MG63 (cell line): ENCODE measurements around the gene GPR55. TPM values are rescaled to one million over a fixed set of nuclear protein-coding genes. Genes with fewer than 3 reads are reported as not detected.

Experiments
- DNase-seq: peaks from one replicate; pipeline ENCODE4 v3.0.0-alpha.2; 2020
- H3K27me3 ChIP-seq: fragments of 250-450 bp; sonication (Bioruptor Pico); 2 replicates; pipeline ENCODE4 v1.5.1; 2020; ENCODE audit warnings: mild to moderate bottlenecking, moderate library complexity
- H3K36me3 ChIP-seq: fragments of 250-450 bp; sonication (Bioruptor Pico); 2 replicates; pipeline ENCODE4 v1.5.1; 2020; ENCODE audit warnings: mild to moderate bottlenecking, moderate library complexity
- H3K4me3 ChIP-seq: fragments of 250-450 bp; sonication (Bioruptor Pico); 2 replicates; pipeline ENCODE4 v1.5.1; 2020; ENCODE audit warnings: mild to moderate bottlenecking, moderate library complexity
- H3K9me3 ChIP-seq: fragments of 250-450 bp; sonication (Bioruptor Pico); 2 replicates; pipeline ENCODE4 v1.5.1; 2020; ENCODE audit warnings: mild to moderate bottlenecking, moderate library complexity
- total RNA-seq: library from RNA; depleted of rRNA; stranded (reverse); fragments of >200 nt; shearing (Covaris generic); gene quantifications from 2 replicates; pipeline ENCODE4 v1.2.3, GENCODE V29; 2014; ENCODE audit warnings: low replicate concordance

GPR55 gene
- total RNA-seq, 1 experiment from 2014 or later, result not detected

DNA sequence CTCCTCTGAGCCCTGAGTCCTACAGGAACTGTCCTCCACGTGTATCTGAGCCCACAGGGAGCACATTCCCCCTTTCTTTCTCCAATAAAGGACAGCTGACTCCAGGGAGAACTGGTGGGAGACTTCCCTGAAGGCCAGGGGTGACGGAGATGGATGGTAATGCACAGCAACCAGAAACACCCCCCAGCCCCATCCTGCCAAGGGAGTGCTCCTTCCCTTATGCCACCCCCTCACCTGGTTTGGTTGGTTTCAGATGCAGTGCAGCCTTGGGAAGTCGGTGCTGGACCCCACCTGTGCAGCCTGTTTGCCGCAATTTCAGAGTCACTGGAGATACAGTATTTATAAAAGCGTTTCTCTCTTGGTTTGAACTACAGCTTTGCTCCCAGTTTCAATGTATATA is 24.0 kb downstream of the GPR55 start:
- no peak overlapping the region for H3K4me3 ChIP-seq
- no peaks in the 10 kb centered on the region for H3K36me3 ChIP-seq
- H3K27me3 ChIP-seq, result peaks cover 6% of the 10 kb centered on the region; the same call in 1 of the 2 replicates
- DNase-seq, result no peak
- no peaks in the 10 kb centered on the region for H3K9me3 ChIP-seq

DNA sequence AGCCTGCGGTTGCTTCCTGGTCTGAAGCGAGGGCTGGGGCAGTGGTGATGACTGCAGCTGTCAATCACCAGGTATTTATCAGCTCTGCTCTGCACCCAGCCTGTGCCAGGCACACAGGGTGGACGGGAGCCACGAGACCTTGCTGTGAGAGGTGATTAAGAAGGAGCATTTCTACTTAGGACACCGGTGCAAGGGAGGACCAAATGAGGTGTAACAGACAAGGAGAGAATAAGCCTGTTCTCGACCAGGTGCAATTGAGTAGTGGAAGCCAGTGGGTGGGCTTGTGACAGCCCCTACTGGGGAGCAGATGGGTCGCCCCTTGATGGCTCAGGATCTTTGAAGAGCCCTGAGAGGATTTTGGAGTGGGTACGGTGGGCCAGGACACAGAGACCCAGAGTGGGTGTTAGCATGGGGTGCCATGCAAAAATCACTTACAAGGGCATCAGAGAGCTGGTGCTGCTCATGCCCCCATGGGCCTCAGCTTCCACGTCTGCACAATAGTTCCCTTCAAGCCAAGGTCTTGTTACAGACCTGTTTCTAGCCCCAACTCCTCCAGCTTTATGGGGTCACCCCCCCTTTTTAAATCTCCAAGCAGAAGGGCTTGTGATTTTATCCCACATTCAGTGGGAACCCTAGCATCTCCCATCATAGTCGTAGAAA is 24.6 kb downstream of the GPR55 start:
- H3K9me3 ChIP-seq, result no peaks in the 10 kb centered on the region
- no peak overlapping the region for H3K4me3 ChIP-seq
- DNase-seq, result no peak
- peaks cover 6% of the 10 kb centered on the region; the same call in 1 of the 2 replicates for H3K27me3 ChIP-seq
- no peaks in the 10 kb centered on the region for H3K36me3 ChIP-seq

DNA sequence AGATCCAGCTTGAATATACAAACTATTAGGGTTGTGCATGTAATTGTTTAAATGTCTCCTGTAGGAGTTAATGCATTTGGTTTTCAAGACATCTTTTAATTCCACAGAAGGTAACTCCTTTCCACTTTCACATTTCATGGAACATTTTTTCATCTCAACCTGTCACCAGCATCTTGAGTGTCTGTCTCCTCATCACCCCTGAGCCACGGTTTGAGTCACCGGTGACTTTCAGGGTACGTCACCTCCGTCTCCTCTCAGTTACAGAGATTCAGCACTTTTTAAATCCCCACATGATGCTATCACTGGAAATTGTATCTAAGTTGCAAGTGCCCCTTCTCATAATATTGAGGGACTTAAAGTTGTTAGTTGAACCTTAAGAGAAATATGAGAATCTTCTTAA is 25.3 kb downstream of the GPR55 start:
- Histone ChIP-seq H3K4me3 (no peak overlapping the region), H3K27me3 (peaks cover 6% of the 10 kb centered on the region; the same call in 1 of the 2 replicates), H3K36me3 (no peaks in the 10 kb centered on the region), H3K9me3 (no peaks in the 10 kb centered on the region)
- DNase-seq, result no peak

DNA sequence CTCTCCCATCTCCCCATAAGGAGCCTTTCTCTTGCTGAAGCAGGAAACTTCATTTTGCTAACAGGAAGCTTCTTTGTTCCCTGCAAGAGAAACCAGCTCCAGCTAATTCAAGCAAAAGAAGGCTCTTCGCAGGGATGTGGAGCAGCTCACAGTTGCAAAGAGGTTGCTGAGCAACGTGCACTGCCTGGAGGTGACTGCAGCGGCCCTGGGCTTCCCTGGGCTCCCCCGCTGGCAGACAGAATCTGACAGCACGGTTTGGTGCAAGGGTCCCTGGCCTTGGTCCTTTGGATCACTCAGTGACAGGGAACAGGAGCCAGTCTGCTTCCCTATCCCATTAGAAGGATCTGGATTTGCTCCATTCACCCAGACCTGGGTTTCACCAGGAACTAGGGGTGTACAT is 25.8 kb downstream of the GPR55 start:
- no peak for DNase-seq
- Histone ChIP-seq H3K9me3 (no peaks in the 10 kb centered on the region), H3K36me3 (no peaks in the 10 kb centered on the region), H3K4me3 (no peak overlapping the region), H3K27me3 (peaks cover 6% of the 10 kb centered on the region; the same call in 1 of the 2 replicates)

DNA sequence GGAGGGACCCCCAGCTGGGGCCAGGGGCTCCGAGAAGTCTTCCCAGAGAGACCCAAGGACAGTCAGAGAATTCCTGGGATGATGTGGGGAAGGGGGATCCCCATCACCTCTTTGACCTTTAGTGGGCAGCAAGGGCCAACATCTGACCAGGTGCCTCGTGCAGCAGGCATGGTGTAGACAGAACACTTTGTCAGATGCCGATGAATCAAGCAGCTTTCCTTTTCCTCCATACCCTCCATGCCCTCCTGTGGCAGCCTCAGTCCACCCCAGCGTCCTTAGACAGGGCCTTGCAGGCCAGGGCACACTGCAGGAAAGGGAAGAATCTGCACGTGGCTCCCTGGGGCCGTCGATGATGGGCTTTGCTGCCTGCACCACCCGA is 26.3 kb downstream of the GPR55 start:
- H3K9me3 ChIP-seq, result no peaks in the 10 kb centered on the region
- H3K4me3 ChIP-seq, result no peak overlapping the region
- no peak for DNase-seq
- H3K27me3 ChIP-seq, result peaks cover 6% of the 10 kb centered on the region; the same call in 1 of the 2 replicates
- H3K36me3 ChIP-seq, result no peaks in the 10 kb centered on the region

DNA sequence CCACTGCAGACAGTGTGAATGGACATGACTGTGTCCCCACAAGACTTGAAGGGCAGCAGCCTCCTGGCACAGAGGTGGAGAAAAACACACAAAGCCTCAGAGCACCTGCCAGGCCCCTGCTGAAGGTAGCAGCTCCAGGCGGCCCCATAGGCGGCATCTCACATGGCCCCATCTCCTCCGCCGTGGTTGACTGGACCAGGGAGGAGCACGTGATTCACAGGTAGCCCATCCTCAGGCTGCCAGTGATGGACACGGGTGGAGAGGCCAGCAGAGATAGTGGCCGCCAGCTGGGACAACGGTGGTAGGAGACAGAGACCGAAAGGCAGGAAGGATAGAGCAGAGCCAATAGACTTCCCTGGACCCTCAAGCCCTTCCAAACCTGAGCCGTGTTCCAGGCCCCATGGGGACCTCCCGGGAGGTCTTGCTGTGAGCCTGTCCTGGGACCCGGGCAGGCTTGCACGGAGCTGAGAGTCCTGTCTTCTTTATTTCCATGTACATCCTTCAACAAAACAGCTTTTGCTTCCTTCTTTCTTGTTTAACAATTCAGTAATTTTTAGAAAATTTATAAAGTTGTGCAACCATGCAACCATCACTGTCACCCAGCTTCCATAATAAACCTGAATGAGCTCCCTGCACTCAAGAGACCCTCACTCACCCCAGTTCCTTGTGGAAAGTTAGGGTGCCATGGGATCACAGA is 26.9 kb downstream of the GPR55 start:
- Histone ChIP-seq H3K4me3 (no peak overlapping the region), H3K27me3 (peaks cover 6% of the 10 kb centered on the region; the same call in 1 of the 2 replicates), H3K36me3 (no peaks in the 10 kb centered on the region), H3K9me3 (no peaks in the 10 kb centered on the region)
- no peak for DNase-seq

DNA sequence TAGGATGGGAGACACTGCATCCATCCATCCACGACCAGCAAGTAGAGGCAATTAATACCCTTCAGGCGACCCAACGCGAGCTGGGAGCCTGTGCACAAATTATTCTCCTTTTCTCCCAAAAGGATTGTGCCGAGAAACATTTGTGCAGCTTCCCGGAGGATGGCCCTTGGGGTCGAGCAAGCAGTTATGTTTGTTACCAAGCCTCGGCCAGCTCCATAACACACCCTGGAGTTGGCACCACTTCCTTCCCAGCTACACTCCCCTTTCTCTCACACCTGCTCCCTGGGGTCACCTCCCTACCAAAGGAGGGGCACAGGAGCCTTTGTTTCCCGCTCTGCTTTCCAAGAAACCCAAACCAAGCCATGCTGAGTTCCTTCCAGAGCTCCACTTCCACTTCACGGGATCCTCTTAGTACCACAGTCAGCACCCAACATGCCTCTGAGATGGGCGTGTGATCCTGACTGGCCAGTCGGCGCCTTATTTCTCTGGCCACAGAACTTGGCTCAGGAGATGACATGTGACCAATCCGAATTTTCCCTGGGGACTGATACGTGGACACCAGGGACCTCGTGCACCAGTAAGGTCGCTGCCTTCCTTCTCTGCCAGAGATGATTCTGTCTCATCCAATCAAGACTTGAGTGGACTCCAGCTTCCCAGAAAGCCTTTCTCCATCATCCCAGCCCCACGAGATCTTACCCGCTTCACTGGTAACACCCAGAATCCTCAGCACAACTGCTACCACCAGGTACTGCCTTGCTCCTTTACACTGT is 28.5 kb downstream of the GPR55 start:
- Histone ChIP-seq H3K4me3 (no peak overlapping the region), H3K9me3 (no peaks in the 10 kb centered on the region), H3K27me3 (peaks cover 3% of the 10 kb centered on the region; the same call in 1 of the 2 replicates), H3K36me3 (no peaks in the 10 kb centered on the region)
- DNase-seq, result no peak

DNA sequence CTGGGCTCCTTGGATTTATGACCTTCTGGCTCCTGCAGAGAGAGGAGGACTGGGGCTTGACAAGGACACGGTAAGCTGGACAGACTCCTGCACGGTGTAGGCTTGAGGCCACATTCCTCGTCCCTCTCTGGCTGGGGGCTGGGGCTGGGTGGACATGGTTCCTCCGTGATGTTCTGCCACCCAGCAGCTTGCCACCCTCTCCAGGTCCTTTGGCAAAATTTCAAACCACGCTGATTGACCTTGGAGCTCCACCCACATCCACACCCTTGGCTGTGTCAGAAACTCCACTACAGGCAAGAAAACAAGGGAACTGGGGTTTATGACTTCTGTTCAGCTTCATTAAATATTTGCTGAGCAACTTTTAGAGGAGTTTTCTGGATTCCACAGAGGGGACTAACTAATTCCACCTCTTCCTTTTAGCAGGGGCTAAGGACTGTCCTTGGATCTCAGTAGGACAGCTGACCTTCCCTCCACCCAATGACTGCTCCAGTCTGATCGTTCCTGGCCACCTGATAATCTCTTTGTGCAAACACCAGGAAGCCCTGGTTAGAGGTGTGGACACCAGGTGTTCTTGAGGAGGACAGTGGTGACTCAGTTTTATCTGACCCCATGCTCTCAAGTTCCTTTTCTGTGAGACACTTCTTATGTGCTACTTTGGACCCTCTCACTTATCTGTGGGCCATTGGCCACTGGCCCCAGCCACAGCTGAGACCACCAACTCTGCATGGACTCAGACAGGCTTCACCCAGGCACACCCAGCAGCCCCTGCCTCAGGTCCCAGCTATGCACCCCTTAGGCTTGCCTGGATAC is 29.3 kb downstream of the GPR55 start:
- H3K9me3 ChIP-seq, result no peaks in the 10 kb centered on the region
- DNase-seq, result no peak
- no peaks in the 10 kb centered on the region; the same call in 1 of the 2 replicates for H3K27me3 ChIP-seq
- no peaks in the 10 kb centered on the region for H3K36me3 ChIP-seq
- H3K4me3 ChIP-seq, result no peak overlapping the region

DNA sequence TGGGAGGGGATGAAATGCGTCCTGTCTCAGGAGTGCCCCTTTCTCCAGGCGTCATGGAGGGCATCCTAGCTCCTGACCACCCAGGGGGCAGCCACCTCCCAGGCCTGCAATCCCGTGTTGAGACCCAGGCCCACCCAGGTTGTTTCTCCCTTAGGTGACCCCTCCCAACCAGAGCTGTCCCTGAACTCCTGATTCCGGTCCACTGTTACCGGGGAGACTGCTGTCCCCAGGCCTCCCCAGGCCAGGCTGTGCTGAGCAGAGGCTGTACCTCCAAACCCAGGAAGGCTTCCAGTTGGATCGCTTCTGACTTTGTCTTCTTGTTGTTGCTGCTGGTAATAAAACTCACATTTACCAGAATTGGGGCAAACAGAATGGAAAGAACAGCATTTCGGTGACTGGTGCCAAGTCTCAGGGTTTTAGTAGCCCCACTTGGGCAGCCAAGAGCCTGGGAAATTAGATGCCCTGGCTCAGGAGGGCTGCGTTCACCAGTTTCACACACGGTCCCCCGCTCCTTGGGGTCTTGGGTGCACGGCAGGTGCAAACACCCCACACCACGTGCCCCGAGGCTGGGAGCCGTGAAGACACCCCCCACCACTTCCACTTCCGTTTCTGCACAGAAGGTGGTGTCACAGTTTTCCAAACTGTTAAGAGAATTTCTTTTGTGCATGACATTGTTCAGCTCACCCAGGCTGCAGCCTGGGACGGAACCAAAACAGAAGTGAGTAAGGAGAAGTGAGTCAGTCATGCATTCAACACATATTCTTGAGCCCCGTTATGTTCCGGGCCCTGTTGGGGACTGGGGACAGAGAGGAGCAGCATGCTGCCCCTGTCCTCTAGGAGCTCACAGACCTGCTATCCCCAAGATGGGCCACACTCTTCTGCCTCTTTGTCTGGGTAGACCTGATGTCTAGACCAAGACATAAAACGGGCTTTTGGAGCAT is 30.9 kb downstream of the GPR55 start:
- no peaks in the 10 kb centered on the region for H3K9me3 ChIP-seq
- no peak overlapping the region for H3K4me3 ChIP-seq
- peaks cover 3% of the 10 kb centered on the region; the same call in 1 of the 2 replicates for H3K27me3 ChIP-seq
- no peaks in the 10 kb centered on the region for H3K36me3 ChIP-seq
- DNase-seq, result no peak

DNA sequence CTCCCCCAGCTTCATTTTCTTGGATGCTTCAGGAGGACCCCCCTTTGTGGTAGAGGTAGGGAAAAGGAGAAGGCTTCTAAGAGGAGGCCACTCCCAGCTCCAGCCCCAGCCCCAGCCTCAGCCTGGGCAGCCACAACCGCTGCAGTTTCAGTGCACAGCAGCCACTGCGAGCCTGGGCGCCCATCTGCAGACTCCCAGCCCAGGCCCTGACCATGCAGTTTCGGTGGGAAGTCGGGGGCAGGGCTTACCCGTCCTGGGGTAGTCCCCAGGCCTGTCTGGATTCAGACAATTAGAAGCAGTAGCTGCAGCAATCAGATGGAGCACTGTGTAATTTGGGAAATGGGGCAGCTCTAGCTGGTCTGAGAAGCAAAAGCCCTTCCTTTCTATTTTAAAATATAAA is 31.7 kb downstream of the GPR55 start:
- no peaks in the 10 kb centered on the region for H3K9me3 ChIP-seq
- DNase-seq, result no peak
- 0 out of 2 replicates have a peak, but pooled peaks cover 3% of the 10 kb centered on the region for H3K27me3 ChIP-seq
- H3K36me3 ChIP-seq, result no peaks in the 10 kb centered on the region
- no peak overlapping the region for H3K4me3 ChIP-seq

DNA sequence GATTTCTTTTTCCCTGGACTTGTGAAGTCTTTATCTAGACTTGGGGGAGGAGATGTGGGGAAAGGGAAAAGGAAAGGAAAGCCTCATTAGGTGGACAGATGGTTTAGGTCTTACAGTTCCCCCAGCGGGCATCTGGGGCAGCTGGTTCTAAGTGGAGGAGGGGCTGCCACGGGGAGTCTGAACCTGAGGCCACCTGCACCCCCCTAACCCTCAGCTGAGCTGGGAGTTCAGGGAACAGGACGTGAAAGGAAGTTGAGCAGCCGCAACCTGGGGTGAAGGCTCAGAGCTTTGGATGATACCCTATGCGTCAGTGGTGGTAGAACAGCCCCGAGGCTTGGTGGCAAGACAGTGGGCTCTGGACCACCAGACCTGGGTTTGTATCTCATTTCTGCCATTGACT is 33.5 kb downstream of the GPR55 start:
- DNase-seq, result no peak
- H3K36me3 ChIP-seq, result no peaks in the 10 kb centered on the region

DNA sequence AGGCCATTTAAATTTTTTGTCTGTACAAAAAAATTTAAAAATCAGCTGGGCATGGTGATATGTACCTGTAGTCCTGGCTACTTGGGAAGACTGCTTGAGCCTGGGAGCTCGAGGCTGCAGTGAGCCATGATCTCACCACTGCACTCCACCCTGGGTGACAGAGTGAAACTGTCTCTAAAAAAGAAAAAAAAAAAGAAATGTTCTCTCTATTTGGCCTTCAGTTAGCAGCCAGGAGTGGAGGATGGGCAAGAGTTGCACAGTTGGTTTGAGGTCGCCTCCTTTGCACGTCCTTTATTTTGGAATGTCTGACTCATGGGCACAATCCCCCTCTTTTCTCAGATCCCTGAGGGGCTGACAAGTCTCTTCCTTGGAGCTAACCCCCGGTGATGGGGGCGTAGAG is 34.0 kb downstream of the GPR55 start:
- Histone ChIP-seq H3K27me3 (0 out of 2 replicates have a peak, but pooled peaks cover 3% of the 10 kb centered on the region), H3K9me3 (no peaks in the 10 kb centered on the region), H3K4me3 (no peak overlapping the region), H3K36me3 (no peaks in the 10 kb centered on the region)
- DNase-seq, result no peak

More for the DNA sequence above, 33.5 kb downstream of the GPR55 start:
- Histone ChIP-seq H3K27me3 (0 out of 2 replicates have a peak, but pooled peaks cover 3% of the 10 kb centered on the region), H3K9me3 (no peaks in the 10 kb centered on the region), H3K4me3 (no peak overlapping the region)

DNA sequence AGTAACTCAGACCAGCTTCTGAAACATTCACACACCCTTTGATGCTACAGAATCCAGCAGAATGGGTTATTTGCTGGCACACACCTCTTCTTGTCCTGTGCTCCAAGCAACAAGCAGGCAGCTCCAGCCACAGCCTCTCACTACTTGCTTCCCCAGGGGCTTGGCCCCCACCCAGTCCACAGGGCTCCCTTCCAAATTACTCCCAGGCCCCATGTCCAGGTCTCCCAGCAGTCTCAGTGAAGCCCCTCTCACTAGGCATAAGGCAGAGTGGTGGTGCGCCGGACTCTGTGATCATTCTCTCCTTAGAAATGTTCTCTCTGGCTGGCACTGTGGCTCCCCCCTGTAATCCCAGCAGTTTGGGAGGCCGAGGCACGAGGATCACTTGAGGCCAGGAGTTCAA is 34.4 kb downstream of the GPR55 start:
- Histone ChIP-seq H3K36me3 (no peaks in the 10 kb centered on the region), H3K4me3 (no peak overlapping the region), H3K27me3 (0 out of 2 replicates have a peak, but pooled peaks cover 3% of the 10 kb centered on the region), H3K9me3 (no peaks in the 10 kb centered on the region)
- DNase-seq, result no peak

DNA sequence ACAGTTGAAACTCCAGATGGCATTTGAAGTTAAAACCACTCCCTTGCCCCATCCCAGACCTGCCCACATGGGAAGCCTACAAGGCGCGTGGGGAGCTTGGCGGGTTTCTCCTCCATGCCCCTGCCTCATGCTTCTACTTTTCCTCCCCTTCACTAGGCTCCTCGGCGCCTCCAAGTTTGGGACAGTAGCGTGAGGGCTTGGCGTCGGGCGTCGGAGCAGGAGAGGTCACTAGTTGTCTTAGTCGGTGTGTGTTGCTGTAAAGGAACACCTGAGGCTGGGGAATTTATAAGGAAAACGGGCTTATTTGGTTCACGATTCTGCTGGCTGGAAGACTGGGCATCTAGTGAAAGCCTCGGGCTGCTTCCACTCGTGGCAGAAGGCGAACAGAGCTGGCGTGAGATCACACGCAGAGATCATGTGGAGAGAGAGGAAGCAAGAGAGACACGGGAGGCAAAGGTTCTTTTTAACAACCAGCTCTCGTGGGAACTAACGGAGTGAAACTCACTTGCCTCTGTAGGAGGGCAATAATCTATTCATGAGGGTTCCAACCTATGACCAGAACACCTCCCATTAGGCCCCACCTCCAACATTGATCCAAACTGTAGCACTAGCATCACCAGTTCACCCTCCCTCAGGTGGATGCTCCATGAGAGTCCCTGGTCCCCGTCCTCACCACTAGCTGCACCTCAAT is 35.0 kb downstream of the GPR55 start:
- Histone ChIP-seq H3K9me3 (no peaks in the 10 kb centered on the region), H3K27me3 (0 out of 2 replicates have a peak, but pooled peaks cover 3% of the 10 kb centered on the region), H3K4me3 (no peak overlapping the region), H3K36me3 (no peaks in the 10 kb centered on the region)
- DNase-seq, result no peak

DNA sequence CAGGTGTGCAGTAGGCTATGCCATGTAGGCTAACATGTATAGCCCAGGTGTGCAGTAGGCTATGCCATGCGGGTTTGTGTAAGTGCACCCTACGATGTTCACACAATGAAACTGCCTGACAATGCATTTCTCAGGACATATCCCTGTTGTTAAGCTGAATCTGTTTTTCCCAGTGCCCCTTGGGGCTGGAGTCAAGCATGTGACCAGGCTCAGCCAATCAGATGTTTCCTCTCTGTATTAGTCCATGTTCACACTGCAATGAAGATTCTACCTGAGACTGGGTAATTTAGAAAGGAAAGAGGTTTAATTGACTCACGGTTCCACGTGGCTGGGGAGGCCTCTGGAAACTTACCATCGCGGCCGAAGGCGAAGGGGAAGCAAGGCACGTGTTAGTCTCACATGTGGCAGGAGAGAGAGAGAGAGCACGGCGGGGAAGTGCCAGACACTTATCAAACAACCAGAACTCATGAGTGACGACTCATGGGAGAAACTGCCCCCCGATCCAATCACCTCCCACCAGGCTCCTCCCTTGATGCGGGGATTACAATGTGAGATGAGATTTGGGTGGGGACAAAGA is 36.1 kb downstream of the GPR55 start:
- Histone ChIP-seq H3K27me3 (0 out of 2 replicates have a peak, but pooled peaks cover 3% of the 10 kb centered on the region), H3K4me3 (no peak overlapping the region), H3K36me3 (no peaks in the 10 kb centered on the region), H3K9me3 (no peaks in the 10 kb centered on the region)
- DNase-seq, result no peak
